Neural cell (in vitro differentiated cells): ENCODE data around the gene PIK3R6. TPM values are rescaled to one million over a fixed set of nuclear protein-coding genes. Genes with fewer than 3 reads are reported as not detected.

Source experiments
- H2AFZ ChIP-seq: fragments of 200-600, 300-800 bp; sonication (generic), shearing (Covaris generic); 2 replicates; pipeline ENCODE4 v1.6.0; 2014; ENCODE audit warnings: low read depth, mild to moderate bottlenecking, antibody characterized with exemption, low read length, moderate library complexity
- H3F3A ChIP-seq: fragments of 200-600 bp; shearing (Covaris generic); 2 replicates; pipeline ENCODE4 v1.6.1; 2016; ENCODE audit warnings: mild to moderate bottlenecking, moderate library complexity, mixed read lengths, antibody characterized with exemption, low read length; ENCODE audit not compliant: insufficient read depth, poor library complexity, severe bottlenecking
- H3K27ac ChIP-seq: fragments of 200-600, 300-800 bp; sonication (generic), shearing (Covaris generic); 2 replicates; pipeline ENCODE4 v1.5.1; 2014; ENCODE audit warnings: mild to moderate bottlenecking, low read length, moderate library complexity
- H3K27me3 ChIP-seq: fragments of 300-800, 200-600 bp; sonication (generic), shearing (Covaris generic); 2 replicates; pipeline ENCODE4 v1.6.0; 2014; ENCODE audit warnings: mild to moderate bottlenecking, low read depth, low read length, moderate library complexity; ENCODE audit not compliant: insufficient read depth
- H3K36me3 ChIP-seq: fragments of 300-800, 200-600 bp; sonication (generic), shearing (Covaris generic); 2 replicates; pipeline ENCODE4 v1.5.1; 2014; ENCODE audit warnings: mild to moderate bottlenecking, antibody characterized with exemption, low read length, moderate library complexity; ENCODE audit not compliant: insufficient read depth
- H3K4me2 ChIP-seq: fragments of 300-800, 200-600 bp; sonication (generic), shearing (Covaris generic); 2 replicates; pipeline ENCODE4 v1.6.0; 2014; ENCODE audit warnings: mild to moderate bottlenecking, low read length
- H3K4me3 ChIP-seq: fragments of 300-800, 200-600 bp; sonication (generic), shearing (Covaris generic); 2 replicates; pipeline ENCODE4 v1.5.1; 2014; ENCODE audit warnings: mild to moderate bottlenecking, low read length, moderate library complexity
- H3K79me2 ChIP-seq: fragments of 200-600 bp; shearing (Covaris generic); replicated peaks from 2 replicates; pipeline ENCODE4 v1.6.0; 2014; ENCODE audit warnings: mild to moderate bottlenecking, low read length, moderate library complexity; ENCODE audit not compliant: insufficient read depth
- H3K9ac ChIP-seq: fragments of 300-800, 200-600 bp; sonication (generic), shearing (Covaris generic); 2 replicates; pipeline ENCODE4 v1.6.1; 2016; ENCODE audit warnings: mild to moderate bottlenecking, low read length, mixed read lengths
- H3K9me2 ChIP-seq: fragments of 200-600 bp; shearing (Covaris generic); 2 replicates; pipeline ENCODE4 v1.6.1; 2016; ENCODE audit warnings: mild to moderate bottlenecking, low read length, mixed read lengths; ENCODE audit not compliant: insufficient read depth
- H3K9me3 ChIP-seq: fragments of 200-600, 300-800 bp; sonication (generic), shearing (Covaris generic); 2 replicates; pipeline ENCODE4 v1.6.1; 2016; ENCODE audit warnings: mild to moderate bottlenecking, mixed run types, low read length, moderate library complexity, mixed read lengths
- H4K20me1 ChIP-seq: fragments of 200-600 bp; shearing (Covaris generic); 2 replicates; pipeline ENCODE4 v1.6.1; 2016; ENCODE audit warnings: mild to moderate bottlenecking, mixed run types; ENCODE audit not compliant: insufficient read depth
- CTCF ChIP-seq: fragments of 450-650 bp; IDR thresholded peaks from 2 replicates; pipeline ENCODE4 v1.5.1; 2014; ENCODE audit warnings: antibody characterized with exemption, mild to moderate bottlenecking, moderate library complexity; ENCODE audit not compliant: poor library complexity, severe bottlenecking
- EP300 ChIP-seq: fragments of 450-650 bp; conservative IDR thresholded peaks from 2 replicates; pipeline ENCODE4 v1.6.1; 2014; ENCODE audit warnings: antibody characterized with exemption, mild to moderate bottlenecking, moderate library complexity; ENCODE audit not compliant: poor library complexity, severe bottlenecking
- EZH2 ChIP-seq: fragments of 200-600, 300-800 bp; shearing (Covaris generic), sonication (generic); IDR thresholded peaks from 2 replicates; pipeline ENCODE4 v1.6.1; 2014; ENCODE audit warnings: antibody characterized with exemption, low read length, borderline replicate concordance, mild to moderate bottlenecking; ENCODE audit not compliant: insufficient read depth, poor library complexity, severe bottlenecking
- MXI1 ChIP-seq: fragments of 450-650 bp; conservative IDR thresholded peaks from 2 replicates; pipeline ENCODE4 v1.6.1; 2014; ENCODE audit warnings: antibody characterized with exemption, mild to moderate bottlenecking; ENCODE audit not compliant: poor library complexity, severe bottlenecking
- POLR2AphosphoS5 ChIP-seq: IDR thresholded peaks from 2 replicates; pipeline ENCODE4 v1.6.1; 2012
- RAD21 ChIP-seq: fragments of 450-650 bp; conservative IDR thresholded peaks from 2 replicates; pipeline ENCODE4 v1.6.1; 2014; ENCODE audit warnings: antibody characterized with exemption, mild to moderate bottlenecking, moderate library complexity
- REST ChIP-seq: IDR thresholded peaks from 2 replicates; pipeline ENCODE4 v1.6.1; 2012; ENCODE audit warnings: borderline replicate concordance
- SMC3 ChIP-seq: fragments of 450-650 bp; conservative IDR thresholded peaks from 2 replicates; pipeline ENCODE4 v1.6.1; 2014; ENCODE audit warnings: antibody characterized with exemption, mild to moderate bottlenecking, moderate library complexity; ENCODE audit not compliant: poor library complexity
- TAF1 ChIP-seq: IDR thresholded peaks from 2 replicates; pipeline ENCODE4 v1.6.1; 2012; ENCODE audit warnings: low read depth
- polyA plus RNA-seq: library from polyadenylated mRNA; depleted of rRNA; stranded (reverse); fragments of >200 nt; gene quantifications from 2 replicates; pipeline ENCODE4 v1.2.3, GENCODE V29; 2014

The PIK3R6 gene
- polyA plus RNA-seq, 1 donor from 2014 or later = not detected

GRCh38 chr17:8887834-8888703 lies 20.6 kb upstream of the PIK3R6 start:
- Histone ChIP-seq H2AFZ (no peak overlapping the region), H4K20me1 (no peaks in the 10 kb centered on the region), H3K27ac (no peak overlapping the region), H3K27me3 (no peaks in the 10 kb centered on the region), H3F3A (no peaks in the 10 kb centered on the region), H3K79me2 (no peaks in the 10 kb centered on the region), H3K4me3 (no peak overlapping the region), H3K4me2 (no peak overlapping the region), H3K36me3 (no peaks in the 10 kb centered on the region), H3K9ac (no peak overlapping the region), H3K9me3 (no peaks in the 10 kb centered on the region), H3K9me2 (no peaks in the 10 kb centered on the region)
- TF ChIP-seq EZH2 (no peak), EP300 (no peak), POLR2AphosphoS5 (no peak), SMC3 (no peak), MXI1 (no peak), TAF1 (no peak), REST (no peak), CTCF (no peak), RAD21 (no peak)

- H3K4me3 ChIP-seq = no peak overlapping the region
- no peak overlapping the region for H3K4me2 ChIP-seq
- no peaks in the 10 kb centered on the region for H3K27me3 ChIP-seq
- no peak for TF ChIP-seq CTCF
- TF ChIP-seq SMC3 = no peak
- no peak for TF ChIP-seq MXI1
- no peak for TF ChIP-seq EZH2
- TF ChIP-seq REST = no peak
- no peaks in the 10 kb centered on the region for H3K9me3 ChIP-seq
- H3K9me2 ChIP-seq = no peaks in the 10 kb centered on the region
- no peak overlapping the region for H2AFZ ChIP-seq
- no peak overlapping the region for H3K27ac ChIP-seq
- H4K20me1 ChIP-seq = no peaks in the 10 kb centered on the region
- no peaks in the 10 kb centered on the region for H3F3A ChIP-seq
- no peaks in the 10 kb centered on the region for H3K36me3 ChIP-seq
- H3K9ac ChIP-seq = no peak overlapping the region
- H3K79me2 ChIP-seq = no peaks in the 10 kb centered on the region
Measured at GRCh38 chr17:8887301-8887700, 19.8 kb upstream of the PIK3R6 start.
